GM12878 (cell line): ENCODE data around the gene HMOX1. TPM values are rescaled to one million over a fixed set of nuclear protein-coding genes. Genes with fewer than 3 reads are reported as not detected.

Experiments used
- ATAC-seq: fragments of 200-7000 bp; cut with Tn5 transposase; 3 replicates; pipeline ENCODE4 v1.9.1; 2020; ENCODE audit warnings: mild to moderate bottlenecking, moderate library complexity
- BruUV-seq: library from RNA; stranded (reverse); fragments of 400-500 nt; replicated peaks from 2 replicates; lab custom pipeline; 2021; lab: Mats Ljungman, UMichigan
- CTCF ChIA-PET: fragments of 300-600 bp; sonication (Branson Sonifier 250); formaldehyde crosslinking; extraction: SDS; loops from one replicate; lab custom pipeline; 2021; ENCODE audit warnings: inconsistent platforms; lab: Yijun Ruan, JAX
- POLR2A ChIA-PET: fragments of 350-600 bp; formaldehyde crosslinking; extraction: SDS; loops from one replicate; lab custom pipeline; 2021; ENCODE audit warnings: inconsistent platforms; lab: Charles Lee
- RAD21 ChIA-PET: fragments of 300-600 bp; sonication (Branson Sonifier 250); formaldehyde crosslinking; loops from one replicate; lab custom pipeline; 2023; ENCODE audit warnings: antibody characterized with exemption; ENCODE audit not compliant: unreplicated experiment; lab: Charles Lee
- SMC1A ChIA-PET: fragments of 300-600 bp; sonication (Branson Sonifier 250); formaldehyde crosslinking; loops from one replicate; lab custom pipeline; 2023; ENCODE audit not compliant: unreplicated experiment, uncharacterized antibody; lab: Charles Lee
- DNase-seq: peaks from one replicate; pipeline ENCODE4 v3.0.0-alpha.2; 2011; ENCODE audit warnings: low read depth, low spot score
- FAIRE-seq: peaks from 3 replicates; lab custom pipeline; 2011; peaks lifted over from hg19 to GRCh38; lab: Jason Lieb, UNC
- H2AFZ ChIP-seq: 2 replicates; pipeline ENCODE4 v1.6.0; 2011; ENCODE audit warnings: low read depth, low read length, control low read depth; ENCODE audit not compliant: control insufficient read depth
- H3K27ac ChIP-seq: 2 replicates; pipeline ENCODE4 v1.5.1; 2011; ENCODE audit warnings: control low read depth; ENCODE audit not compliant: control insufficient read depth, insufficient read depth
- H3K27me3 ChIP-seq, 2 experiments: replicated peaks in 1 of 2; 2 replicates each; pipeline versions ENCODE4 v1.6.0 to v1.6.1; 2011; ENCODE audit warnings: low read length in 1 of 2; ENCODE audit not compliant: control insufficient read depth in 2 of 2, insufficient read depth in 2 of 2
- H3K36me3 ChIP-seq, 2 experiments: 2 replicates each; pipeline ENCODE4 v1.5.1; 2011; ENCODE audit warnings: low read length in 1 of 2; ENCODE audit not compliant: control insufficient read depth in 2 of 2, insufficient read depth in 2 of 2
- H3K4me1 ChIP-seq: 2 replicates; pipeline ENCODE4 v1.6.1; 2011; ENCODE audit warnings: mild to moderate bottlenecking, low read length, moderate library complexity, mixed read lengths; ENCODE audit not compliant: control insufficient read depth, insufficient read depth
- H3K4me2 ChIP-seq: 2 replicates; pipeline ENCODE4 v1.6.0; 2011; ENCODE audit warnings: control low read depth; ENCODE audit not compliant: control insufficient read depth, insufficient read depth
- H3K4me3 ChIP-seq: fragments of 200-600 bp; sonication (generic); 2 replicates; pipeline ENCODE4 v1.5.1; 2016
- H3K79me2 ChIP-seq: 2 replicates; pipeline ENCODE4 v1.6.0; 2011; ENCODE audit warnings: low read length; ENCODE audit not compliant: control insufficient read depth, insufficient read depth
- H3K9ac ChIP-seq: 2 replicates; pipeline ENCODE4 v1.8.0; 2011; ENCODE audit warnings: low read length, control low read depth, mixed read lengths; ENCODE audit not compliant: control insufficient read depth, insufficient read depth
- H3K9me3 ChIP-seq: replicated peaks from 3 replicates; pipeline ENCODE4 v1.5.1; 2011; ENCODE audit warnings: mild to moderate bottlenecking, low read length; ENCODE audit not compliant: control insufficient read depth, insufficient read depth
- H4K20me1 ChIP-seq: 2 replicates; pipeline ENCODE4 v1.6.0; 2011; ENCODE audit not compliant: control insufficient read depth, insufficient read depth
- E2F4 ChIP-seq: IDR thresholded peaks from 2 replicates; pipeline ENCODE4 v1.6.1; 2012; ENCODE audit warnings: low read depth, low read length, improper control_type of control experiment
- FOXK2 ChIP-seq: fragments of 450-650 bp; IDR thresholded peaks from 2 replicates; pipeline ENCODE4 v1.6.1; 2017; ENCODE audit warnings: mild to moderate bottlenecking, moderate library complexity
- HCFC1 ChIP-seq: fragments of 150-350 bp; IDR thresholded peaks from 2 replicates; pipeline ENCODE4 v1.6.1; 2014; ENCODE audit warnings: low read length
- KAT2A ChIP-seq: conservative IDR thresholded peaks from 2 replicates; pipeline ENCODE4 v1.6.1; 2011; ENCODE audit warnings: low read depth, low read length; ENCODE audit not compliant: control insufficient read depth
- KLF5 ChIP-seq: fragments of 450-650 bp; IDR thresholded peaks from 2 replicates; pipeline ENCODE4 v1.6.1; 2014; ENCODE audit warnings: mild to moderate bottlenecking; ENCODE audit not compliant: partially characterized antibody
- NFYB ChIP-seq: IDR thresholded peaks from 2 replicates; pipeline ENCODE4 v1.6.1; 2011; ENCODE audit warnings: low read depth, mild to moderate bottlenecking, low read length, improper control_type of control experiment, moderate library complexity; ENCODE audit not compliant: insufficient read depth
- POLR2A ChIP-seq: IDR thresholded peaks from 2 replicates; pipeline ENCODE4 v1.6.1; 2011; ENCODE audit warnings: low read depth, mild to moderate bottlenecking, low read length
- SMC3 ChIP-seq: IDR thresholded peaks from 2 replicates; pipeline ENCODE4 v1.6.1; 2011; ENCODE audit warnings: low read length, improper control_type of control experiment, borderline replicate concordance
- SP1 ChIP-seq: IDR thresholded peaks from one replicate; pipeline ENCODE4 v1.6.1; 2011; ENCODE audit warnings: low read depth, low read length
- SREBF1 ChIP-seq: IDR thresholded peaks from 2 replicates; pipeline ENCODE4 v1.6.1; 2012; ENCODE audit warnings: mild to moderate bottlenecking, low read length
- USF1 ChIP-seq: IDR thresholded peaks from 2 replicates; pipeline ENCODE4 v1.6.1; 2011; ENCODE audit warnings: borderline replicate concordance, low read depth, mild to moderate bottlenecking, moderate library complexity, mixed read lengths, low read length; ENCODE audit not compliant: insufficient read depth; ENCODE audit errors: extremely low read length
- ZBED1 ChIP-seq: IDR thresholded peaks from 2 replicates; pipeline ENCODE4 v1.6.1; 2016; ENCODE audit warnings: borderline replicate concordance
- WGBS: methylation state at CpG from one replicate; pipeline ENCODE4 v1.1.6; 2016; ENCODE audit warnings: low lambda C conversion rate; ENCODE audit not compliant: insufficient replicate concordance, insufficient coverage; ENCODE audit errors: missing lambda C conversion rate; 5-methylcytosine and 5-hydroxymethylcytosine counted together
- in situ Hi-C: fragments of 300-500 bp; cut with MboI; formaldehyde crosslinking; loops from 9 replicates; pipeline ENCODE4 v1.14.3; 2018; ENCODE audit warnings: mixed read lengths
- intact Hi-C: fragments of 100-400 bp; cut with micrococcal nuclease; formaldehyde crosslinking; loops from one replicate; pipeline ENCODE4 v1.14.2; 2022; ENCODE audit not compliant: unreplicated experiment
- polyA plus RNA-seq, 11 experiments: library from polyadenylated mRNA; depleted of rRNA in 4 of 11; unstranded in 6 of 11; stranded (reverse) in 5 of 11; fragments of >200 nt; fragmentation: Nextera tagmentation in 4 of 11; fragmentation: Illumina TruSeq in 1 of 11; extraction: Ambion mirVana in 4 of 11; extraction: Trizol in 1 of 11; gene quantifications; 1 replicate in 1 of 11; 2 replicates in 10 of 11; pipeline versions ENCODE4 v1.2.1 to v1.2.3, GENCODE V29; 2011 to 2016; ENCODE audit warnings: inconsistent platforms in 2 of 11, missing spikeins in 2 of 11, low read depth in 1 of 11
- total RNA-seq, 4 experiments: library from RNA; depleted of rRNA in 3 of 4; stranded (reverse); fragments of >200 nt in 3 of 4; fragmentation: Illumina TruSeq in 1 of 4; extraction: Trizol in 1 of 4; gene quantifications; 2 replicates each; pipeline versions ENCODE4 v1.2.1 to v1.2.3, GENCODE V29; 2013 to 2021

The HMOX1 gene
- total and polyA plus RNA-seq, 10 of the 15 experiments (the other 5 are each of a cell fraction or from before 2014, with no cell fraction given) = 1.5 to 36.7 (median 18.8) TPM

- ATAC-seq (no peak), DNase-seq (no peak), FAIRE-seq (no peak)
- Histone ChIP-seq H3K4me1 (peaks cover 38% of the 10 kb centered on the region), H2AFZ (no peak overlapping the region), H3K36me3 (no peaks in the 10 kb centered on the region; a peak in 1 of 4 replicates), H3K9me3 (no peaks in the 10 kb centered on the region), H3K27ac (no peak overlapping the region), H3K27me3 (no peaks in the 10 kb centered on the region), H3K4me2 (no peak overlapping the region), H3K4me3 (no peak overlapping the region), H3K9ac (no peak overlapping the region), H4K20me1 (no peaks in the 10 kb centered on the region), H3K79me2 (peaks cover 4% of the 10 kb centered on the region)
- ChIA-PET RAD21 (interaction anchor here (1.0 kb wide), 1 partner anchor 32 kb away, joined by 5 read pairs; no protein-coding TSS in a partner anchor), POLR2A (interaction anchor here (0.5 to 3.2 kb wide), 2 partner anchors 18 to 31 kb away, joined by 3 to 20 read pairs; no protein-coding TSS in a partner anchor), CTCF (interaction anchor here (1.7 kb wide), 1 partner anchor 32 kb away, joined by 4 read pairs; no protein-coding TSS in a partner anchor), SMC1A (interaction anchor here (0.8 to 1.0 kb wide), 2 partner anchors 28 to 32 kb away, joined by 3 to 7 read pairs; no protein-coding TSS in a partner anchor)
- no peak for TF ChIP-seq FOXK2
- TF ChIP-seq USF1 = no peak
- TF ChIP-seq NFYB = no peak
- no peak for TF ChIP-seq HCFC1
- no peak for TF ChIP-seq KLF5
- TF ChIP-seq POLR2A = no peak
- TF ChIP-seq E2F4 = no peak
- TF ChIP-seq SREBF1 = no peak
- TF ChIP-seq ZBED1 = no peak
- no peak for TF ChIP-seq SMC3
- TF ChIP-seq SP1 = no peak
- TF ChIP-seq KAT2A = no peak
- in situ Hi-C loops = loop anchor here (25.0 kb wide), 1 partner anchor 1834 kb away; the partner anchor contains the start of gene SSTR3
- BruUV-seq = no TSS peak
- WGBS = 98% methylated on average over 3 of the region's 3 CpGs
- intact Hi-C loops = no loop called here
Measured at GRCh38 chr22:35378621-35379020, 2.3 kb upstream of the HMOX1 start.
